HG02571 (cell line): Measurements from ENCODE around the gene TLR4.

Experiments
- ATAC-seq: cut with Tn5 transposase; IDR thresholded peaks from one replicate; pipeline ENCODE4 v1.9.1; 2021; ENCODE audit warnings: mild to moderate bottlenecking, moderate library complexity; ENCODE audit not compliant: unreplicated experiment

The TLR4 gene

DNA sequence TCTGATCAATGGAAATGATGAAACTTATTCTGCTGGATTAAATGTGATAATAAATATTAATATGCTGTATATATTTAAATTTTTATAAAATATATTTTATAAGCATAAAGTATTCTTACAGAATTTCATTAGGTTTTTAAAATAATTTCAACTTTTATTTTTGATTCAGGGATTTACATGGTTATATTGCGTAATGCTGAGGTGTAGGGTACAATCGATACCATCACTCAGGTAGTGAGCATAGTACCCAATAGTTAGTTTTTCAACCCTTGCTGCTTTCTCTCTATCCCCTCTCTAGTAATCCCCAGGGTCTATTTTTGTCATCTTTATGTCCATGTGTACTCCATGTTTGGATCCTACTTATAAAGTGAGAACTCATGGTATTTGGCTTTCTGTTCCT, 5.7 kb downstream of the TLR4 start:
- ATAC-seq, result no peak

DNA sequence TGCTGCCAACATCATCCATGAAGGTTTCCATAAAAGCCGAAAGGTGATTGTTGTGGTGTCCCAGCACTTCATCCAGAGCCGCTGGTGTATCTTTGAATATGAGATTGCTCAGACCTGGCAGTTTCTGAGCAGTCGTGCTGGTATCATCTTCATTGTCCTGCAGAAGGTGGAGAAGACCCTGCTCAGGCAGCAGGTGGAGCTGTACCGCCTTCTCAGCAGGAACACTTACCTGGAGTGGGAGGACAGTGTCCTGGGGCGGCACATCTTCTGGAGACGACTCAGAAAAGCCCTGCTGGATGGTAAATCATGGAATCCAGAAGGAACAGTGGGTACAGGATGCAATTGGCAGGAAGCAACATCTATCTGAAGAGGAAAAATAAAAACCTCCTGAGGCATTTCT, 10.1 kb downstream of the TLR4 start:
- ATAC-seq, result no peak

DNA sequence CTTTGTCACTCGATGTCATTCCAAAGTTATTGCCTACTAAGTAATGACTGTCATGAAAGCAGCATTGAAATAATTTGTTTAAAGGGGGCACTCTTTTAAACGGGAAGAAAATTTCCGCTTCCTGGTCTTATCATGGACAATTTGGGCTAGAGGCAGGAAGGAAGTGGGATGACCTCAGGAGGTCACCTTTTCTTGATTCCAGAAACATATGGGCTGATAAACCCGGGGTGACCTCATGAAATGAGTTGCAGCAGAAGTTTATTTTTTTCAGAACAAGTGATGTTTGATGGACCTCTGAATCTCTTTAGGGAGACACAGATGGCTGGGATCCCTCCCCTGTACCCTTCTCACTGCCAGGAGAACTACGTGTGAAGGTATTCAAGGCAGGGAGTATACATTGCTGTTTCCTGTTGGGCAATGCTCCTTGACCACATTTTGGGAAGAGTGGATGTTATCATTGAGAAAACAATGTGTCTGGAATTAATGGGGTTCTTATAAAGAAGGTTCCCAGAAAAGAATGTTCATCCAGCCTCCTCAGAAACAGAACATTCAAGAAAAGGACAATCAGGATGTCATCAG, 11.3 kb downstream of the TLR4 start:
- ATAC-seq, result no peak

DNA sequence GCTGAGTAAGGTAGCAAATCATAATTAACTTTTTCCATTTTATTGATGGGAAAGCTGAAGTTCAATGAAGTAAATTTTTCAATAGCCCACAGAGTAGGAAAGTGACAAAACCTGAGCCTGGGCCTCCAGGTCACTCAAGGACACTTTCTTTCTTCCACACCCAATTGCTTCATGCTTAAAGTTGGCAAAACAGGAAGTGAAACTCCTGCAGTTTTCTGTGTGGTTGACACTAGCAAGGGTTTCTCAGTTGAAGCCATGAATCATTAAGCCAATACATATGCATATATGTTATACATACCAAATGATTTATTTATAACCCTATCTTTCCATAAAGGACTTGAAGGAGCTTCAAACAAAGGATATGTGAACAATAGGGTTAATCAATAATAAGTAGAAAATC, 13.9 kb downstream of the TLR4 start:
- peak; percentile 99 for ATAC-seq

DNA sequence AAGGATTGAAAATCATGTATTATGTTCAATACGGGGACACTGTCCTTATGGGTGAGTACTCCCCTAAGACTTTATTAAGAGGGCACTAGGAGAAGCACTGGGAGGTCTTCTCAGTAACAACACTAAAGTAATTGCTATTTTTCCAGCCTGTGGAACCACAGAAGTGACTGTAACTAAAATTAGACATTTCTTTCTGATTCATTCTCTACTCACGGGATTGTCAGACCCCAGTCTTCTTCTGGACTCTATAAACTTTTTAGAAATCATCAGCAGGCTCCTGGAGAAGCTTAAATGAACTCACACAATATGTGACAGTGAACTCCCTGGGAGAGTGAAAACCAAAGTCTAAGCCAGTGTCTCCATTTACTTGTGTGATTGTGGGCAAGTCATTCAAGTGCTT, 14.5 kb downstream of the TLR4 start:
- ATAC-seq, result no peak

DNA sequence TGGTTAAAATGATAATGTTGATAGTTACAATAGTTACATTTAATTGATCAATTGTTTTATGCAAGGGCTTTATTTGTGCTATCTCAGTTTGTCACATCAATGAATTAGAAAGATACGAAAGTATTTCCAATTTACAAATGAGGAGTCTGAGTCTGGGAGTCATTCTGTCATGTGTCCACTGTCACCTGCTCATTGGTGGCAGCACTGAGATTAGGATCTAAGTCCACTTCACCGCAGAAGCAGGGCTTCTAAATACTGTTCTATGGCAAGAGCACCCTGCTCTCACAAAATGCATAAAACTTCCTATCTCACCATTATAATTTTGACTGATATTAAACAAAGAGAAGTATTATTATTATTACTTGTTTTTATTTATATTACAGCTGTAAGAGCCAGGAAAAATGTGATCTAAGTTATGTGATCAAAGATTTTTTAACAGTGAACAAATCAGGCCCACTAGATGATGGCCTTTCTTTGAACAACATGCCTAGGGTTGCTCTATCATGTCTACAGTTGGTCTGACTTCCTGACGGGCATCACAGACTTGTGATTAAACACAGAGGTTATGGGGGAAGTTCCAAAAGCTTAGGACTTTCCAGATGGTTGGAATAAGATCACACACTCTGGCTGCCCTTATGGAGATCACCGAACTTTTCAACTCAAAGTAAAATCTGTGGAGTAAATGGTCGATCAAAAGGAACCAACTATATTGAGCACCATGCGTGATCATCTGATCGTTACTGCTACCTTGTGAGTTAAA, 15.1 kb downstream of the TLR4 start:
- no peak for ATAC-seq

DNA sequence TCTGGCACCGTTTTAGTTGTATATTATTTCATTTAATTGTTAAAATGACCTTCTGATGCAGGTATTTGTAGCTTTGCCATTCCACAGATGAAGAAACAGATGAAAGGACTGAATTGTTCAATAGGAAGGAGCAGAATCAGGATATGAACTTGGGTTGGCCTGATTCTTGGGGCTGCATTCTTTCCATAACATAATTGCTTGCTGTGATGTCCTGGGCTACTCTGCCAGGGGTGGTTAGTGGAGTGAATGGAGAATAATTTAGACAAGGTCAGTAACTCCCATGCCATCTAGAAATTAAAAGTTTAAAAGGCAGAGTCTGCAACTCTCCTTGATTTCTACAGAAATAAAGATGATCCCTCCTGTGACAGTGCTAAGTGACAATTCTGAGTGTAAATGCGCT, 15.9 kb downstream of the TLR4 start:
- no peak for ATAC-seq

DNA sequence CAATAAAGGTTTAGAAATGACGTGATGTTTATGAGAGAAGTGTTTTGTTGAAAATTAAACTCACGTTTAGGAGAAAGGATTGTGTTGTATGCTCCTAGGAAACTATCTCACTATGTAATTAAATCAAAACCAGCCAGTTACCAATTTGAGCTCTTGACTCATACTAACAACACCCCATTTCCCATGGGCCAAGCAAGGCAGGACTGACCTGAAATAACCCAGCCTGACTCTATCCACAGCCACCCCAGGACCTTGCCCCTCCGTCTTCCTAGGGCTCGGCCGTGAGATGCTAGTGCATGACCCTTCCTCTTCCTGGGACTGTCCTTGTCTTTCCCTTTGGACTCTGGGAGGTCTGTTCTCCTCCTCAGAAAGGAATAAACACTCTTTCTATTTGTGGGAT, 16.4 kb downstream of the TLR4 start:
- ATAC-seq, result no peak

DNA sequence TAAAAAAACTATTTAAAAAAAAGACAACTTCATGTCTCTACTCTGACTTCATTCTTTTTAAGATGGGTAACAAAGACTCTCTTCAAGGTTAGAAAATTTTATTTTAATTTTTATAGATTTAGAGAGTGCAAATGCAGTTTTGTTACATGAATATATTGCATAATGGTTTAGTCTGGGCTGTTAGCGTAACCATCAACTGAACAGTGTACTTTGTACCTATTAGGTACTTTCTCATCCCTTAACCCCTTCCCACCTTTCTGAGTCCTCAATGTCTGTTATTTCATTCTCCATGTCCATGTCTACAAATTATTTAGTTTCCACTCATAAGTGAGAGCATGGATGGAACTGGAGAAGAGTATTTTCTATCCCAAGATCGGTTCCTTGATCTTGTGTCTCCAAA, 16.8 kb downstream of the TLR4 start:
- no peak for ATAC-seq

DNA sequence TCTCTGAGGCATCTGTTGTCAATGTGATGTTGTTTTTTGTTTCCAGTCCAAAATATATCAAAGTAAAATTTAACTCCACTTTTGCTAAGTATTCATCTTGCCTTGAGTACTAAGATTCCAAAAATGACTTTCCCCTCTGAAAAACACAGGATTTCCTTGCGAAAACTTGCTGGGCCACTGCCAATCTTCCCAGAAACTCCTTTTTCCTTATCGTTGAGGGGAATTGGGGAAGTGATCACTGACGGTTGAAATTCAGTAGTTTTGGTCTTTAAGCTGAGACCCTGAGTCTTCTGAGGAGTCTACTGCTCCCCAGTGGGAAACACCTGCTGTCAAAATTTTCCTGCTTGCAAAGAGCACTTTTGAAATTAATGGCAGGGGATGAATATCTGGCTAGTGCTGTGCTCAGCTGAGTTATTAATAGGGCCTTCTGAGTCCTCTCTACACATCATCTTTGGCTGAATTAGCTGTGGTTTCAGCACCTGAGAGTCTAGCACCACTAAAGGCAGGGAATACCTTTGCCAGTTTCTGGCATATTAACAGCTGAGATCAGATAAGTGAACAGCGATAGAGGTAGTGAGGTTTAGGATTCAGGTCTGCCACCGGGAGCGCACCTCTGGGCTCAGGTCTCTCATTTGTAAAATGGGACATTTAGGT, 18.0 kb downstream of the TLR4 start:
- no peak for ATAC-seq

DNA sequence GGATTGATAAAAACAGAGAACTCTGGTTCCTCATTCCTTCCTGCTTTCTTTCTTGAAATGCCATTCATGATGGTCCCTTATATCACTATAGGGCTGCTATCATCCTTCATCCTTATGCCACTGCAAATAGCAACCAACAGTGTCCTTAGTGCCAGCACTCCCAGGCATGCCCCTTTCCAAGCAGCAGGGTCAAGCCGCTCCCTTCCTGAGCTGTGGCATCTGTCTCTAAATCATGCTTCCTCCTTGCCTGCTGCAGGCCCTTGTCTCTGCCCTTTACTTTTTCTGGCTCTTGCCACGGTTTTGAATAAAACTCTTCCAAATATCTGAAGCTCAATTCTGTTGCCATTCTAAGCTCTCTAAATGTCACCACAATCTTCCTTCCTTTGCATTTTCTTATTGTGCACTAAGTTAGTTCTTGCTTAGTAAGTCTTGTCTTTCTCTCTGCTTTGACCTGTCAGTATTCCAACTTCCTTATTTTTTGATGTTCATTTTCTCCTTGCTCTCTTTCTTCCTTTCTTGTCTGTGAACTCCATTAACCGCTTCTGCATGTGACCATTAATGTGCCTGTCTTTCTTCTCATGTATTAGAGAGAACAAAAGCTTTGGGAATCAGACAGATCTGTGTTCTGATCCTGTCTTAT, 19.9 kb downstream of the TLR4 start:
- no peak for ATAC-seq

DNA sequence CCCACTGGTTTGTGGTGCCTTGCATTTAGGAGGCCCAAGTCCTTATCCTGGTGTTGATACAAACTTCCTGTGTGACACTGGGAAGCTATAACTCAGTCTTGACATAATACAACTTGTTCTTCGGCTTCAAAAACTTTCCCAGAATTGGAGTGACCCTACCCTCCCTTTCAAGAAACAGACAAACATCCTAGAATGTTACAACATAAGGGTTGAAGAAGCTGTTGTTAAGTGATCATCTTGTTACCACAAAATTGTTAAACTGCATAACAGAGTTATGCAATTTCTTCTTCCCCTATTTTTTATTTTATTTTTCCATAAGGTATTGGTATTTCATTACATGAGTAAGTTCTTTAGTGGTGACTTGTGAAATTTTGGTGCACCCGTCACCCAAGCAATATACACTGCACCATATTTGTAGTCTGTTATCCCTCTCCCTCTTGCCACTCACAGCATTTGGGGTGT, 21.3 kb downstream of the TLR4 start:
- ATAC-seq, result no peak

DNA sequence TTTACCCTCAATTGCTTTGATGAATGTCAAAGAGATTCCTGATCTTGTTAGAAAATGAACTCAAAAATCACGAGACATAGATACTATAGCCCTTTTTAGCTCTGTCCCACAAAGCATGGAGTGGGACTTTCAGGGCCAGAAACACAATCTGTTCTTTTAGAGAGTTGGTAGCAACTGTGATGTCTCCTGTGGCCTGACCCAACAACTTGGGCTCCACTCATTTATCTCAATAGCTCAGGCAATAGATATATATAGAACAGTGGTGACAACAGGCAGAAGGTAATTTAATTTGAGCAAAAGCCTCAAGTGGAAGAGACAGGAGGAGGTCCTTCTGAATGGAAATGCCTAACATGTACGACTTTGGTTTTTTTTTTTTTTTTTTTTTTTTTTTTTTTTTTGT, 25.2 kb downstream of the TLR4 start:
- ATAC-seq, result no peak

DNA sequence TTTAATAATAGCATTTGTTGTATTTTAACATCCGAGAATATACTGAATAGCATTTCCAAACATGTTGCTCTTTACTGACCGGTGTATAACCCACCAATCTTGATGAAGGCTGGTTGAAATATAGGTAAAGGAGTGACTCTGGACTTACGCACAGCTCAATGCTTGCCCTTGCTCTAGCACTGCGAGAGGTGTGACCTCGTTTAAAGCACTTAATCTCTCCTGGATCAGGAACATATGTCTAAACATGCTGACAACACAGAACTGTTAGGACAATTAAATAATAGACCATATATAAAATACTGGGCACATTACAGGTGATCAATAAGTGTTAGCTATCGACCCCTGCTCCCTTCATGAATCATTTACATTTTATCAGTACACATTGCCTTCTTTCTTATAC, 28.3 kb downstream of the TLR4 start:
- ATAC-seq, result no peak

DNA sequence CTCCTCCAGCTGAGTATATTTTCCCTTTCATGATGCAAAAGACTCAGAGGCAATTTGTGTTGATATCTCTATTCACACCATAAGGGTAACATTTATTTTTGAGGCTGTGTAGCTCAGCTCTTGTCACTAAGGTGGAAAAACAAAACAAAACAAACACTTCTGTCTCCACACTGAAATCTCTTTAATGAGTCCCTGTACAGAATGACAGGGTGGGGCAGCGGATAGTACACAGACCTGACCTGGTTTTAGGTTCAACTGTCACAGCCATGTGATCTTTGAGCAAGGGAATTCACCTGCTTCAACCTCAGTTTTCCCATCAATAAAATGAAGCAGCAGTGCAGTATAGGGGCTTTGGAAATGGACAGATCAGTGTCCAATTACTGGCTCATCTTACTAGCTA, 29.3 kb downstream of the TLR4 start:
- no peak for ATAC-seq

DNA sequence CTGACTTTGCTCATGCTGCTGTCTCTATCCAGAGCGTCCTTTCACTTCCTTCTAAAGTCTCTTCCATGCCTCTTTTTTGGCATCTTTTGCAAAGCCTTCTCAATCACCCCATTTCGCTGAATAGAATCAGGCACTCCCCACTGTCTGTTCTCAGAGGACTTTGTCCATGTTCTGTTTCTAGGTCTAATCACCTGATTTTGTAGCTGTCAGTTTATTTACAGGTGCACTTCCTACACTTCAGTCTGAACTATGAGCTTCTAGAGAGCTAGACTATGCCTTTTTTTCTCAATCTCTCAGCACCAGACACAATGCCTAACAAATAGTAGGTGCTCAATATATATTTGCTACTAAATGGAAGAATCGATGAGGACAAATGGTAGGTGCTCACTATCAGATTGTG, 29.9 kb downstream of the TLR4 start:
- no peak for ATAC-seq

DNA sequence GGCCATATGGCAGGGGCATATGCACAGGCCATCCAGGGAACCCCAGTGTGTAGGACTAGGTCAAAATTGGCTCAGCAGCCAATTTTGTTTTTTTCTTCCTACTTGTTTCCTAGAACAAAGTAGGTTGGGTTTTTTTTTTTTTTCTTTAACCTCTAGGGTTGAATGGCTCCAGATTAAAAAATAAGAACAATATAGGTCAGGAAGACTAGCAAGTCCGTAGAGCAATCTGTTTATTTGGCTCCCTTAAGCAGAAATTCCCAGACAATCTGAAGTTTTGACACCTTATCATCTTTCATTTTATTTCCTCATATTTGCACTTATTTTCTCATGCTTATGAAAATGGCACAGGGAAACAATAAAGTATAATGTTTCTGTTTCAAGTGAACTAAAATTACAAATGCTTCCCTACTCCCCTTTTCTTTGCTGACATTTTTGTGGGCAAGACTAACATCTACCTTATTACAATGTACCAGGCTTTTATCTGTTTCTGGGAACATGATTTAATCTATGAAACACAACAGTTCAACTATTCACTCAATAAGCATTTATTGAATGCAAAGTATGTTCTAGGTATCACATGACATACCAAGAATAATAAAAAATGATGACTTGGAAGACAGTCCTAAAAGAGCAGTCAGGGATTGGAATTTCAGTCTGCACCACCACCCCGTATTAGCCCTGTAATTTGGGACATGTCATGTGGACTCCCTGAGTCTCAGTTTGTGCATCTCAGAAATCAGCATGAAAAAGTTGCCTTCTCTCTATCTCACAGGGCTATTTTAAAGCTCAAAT, 30.5 kb downstream of the TLR4 start:
- no peak for ATAC-seq

DNA sequence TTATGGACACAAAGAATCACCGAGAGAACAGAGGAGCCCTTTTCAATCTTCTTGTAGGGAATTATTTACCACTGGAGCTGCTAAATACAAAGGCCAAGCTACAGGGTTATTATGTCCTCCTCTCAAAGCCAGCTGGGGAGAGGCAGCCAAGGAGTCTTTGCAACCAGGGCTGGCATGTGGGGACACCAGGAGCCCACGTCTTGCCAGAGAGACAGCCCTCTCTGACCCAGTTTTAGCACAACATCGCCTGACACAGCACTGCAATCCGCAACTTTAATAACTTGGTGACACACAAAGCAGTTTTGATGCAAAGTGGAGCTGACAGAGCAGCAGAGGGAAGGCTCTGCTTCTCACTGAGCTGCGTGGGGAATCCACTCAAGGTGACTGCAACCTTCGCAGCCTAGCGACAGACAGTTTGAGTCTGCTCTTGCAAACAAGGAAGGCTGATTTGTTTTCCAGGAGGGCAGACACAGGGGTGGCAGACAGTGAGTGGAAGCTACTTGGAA, 33.6 kb downstream of the TLR4 start:
- ATAC-seq, result no peak

DNA sequence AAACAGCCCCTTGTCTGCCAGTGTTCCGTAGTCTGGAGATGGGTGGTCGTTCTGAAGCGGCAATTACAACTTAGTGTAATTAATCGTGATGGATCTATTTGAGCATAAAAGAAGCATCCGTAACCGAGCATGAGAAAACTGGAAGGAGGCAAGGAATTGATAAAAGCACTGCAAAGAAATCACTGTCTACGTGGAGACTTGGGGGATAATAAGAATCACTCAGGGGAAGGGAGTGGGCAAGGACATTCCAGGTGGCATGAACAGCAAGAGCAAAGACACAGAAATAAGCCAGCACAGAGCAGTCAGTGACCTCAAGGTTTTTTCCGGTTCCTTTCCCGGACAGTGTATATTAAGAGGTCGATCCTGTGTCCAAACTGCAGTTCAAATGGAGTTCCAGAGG, 35.0 kb downstream of the TLR4 start:
- ATAC-seq, result no peak

DNA sequence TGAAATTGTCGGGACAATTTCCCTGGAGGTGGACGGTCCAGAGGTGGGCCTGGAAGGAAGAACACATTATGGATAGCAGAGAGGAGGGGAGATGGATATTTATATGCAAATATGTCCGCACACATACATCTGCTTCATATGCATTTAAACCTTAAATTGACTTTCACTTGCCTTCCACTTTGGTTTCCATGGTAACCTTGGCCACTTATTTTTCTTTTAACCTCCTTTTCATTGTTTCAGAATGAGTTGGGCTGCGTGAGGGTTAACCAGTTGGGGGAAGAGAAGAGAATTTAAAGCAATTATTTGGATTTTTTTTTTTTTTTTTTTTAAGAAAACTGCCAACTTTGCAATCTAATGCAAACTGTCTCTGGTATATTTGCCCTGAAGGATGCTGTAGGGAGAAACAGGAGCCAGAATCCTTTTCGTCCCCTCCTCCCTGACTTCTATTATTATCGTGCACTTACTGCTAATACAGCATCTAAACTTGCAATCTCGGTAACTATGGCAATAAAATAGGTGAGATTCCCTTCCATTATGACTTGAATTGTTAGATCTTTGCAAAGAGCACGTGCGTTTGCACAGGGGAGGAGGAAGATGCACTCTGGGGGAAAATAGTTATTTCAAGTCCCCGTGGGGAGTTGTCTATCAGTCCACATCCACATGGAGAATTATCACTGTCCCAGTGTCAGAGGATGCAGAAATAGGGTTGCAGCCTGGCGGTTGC, 35.6 kb downstream of the TLR4 start:
- ATAC-seq, result no peak
